HEK293 (cell line): Measurements from ENCODE around the gene TOR3A.

Experiments
- CTCF ChIA-PET: fragments of 350-600 bp; formaldehyde crosslinking; extraction: SDS; loops from one replicate; lab custom pipeline; 2021; ENCODE audit warnings: antibody characterized with exemption; lab: Yijun Ruan, JAX
- POLR2A ChIA-PET: fragments of 300-600 bp; formaldehyde crosslinking; extraction: SDS; loops from one replicate; lab custom pipeline; 2020; ENCODE audit warnings: antibody characterized with exemption, inconsistent platforms; lab: Yijun Ruan, JAX
- H3K27ac ChIP-seq: fragments of 200-500 bp; sonication (Bioruptor generic); 2 replicates; pipeline ENCODE4 v1.5.1; 2014; ENCODE audit warnings: low read depth, low read length, control low read depth, inconsistent platforms; ENCODE audit errors: extremely low read depth
- H3K36me3 ChIP-seq, 2 experiments: fragments of 200-500 bp in 1 of 2; sonication (Bioruptor generic) in 1 of 2; 1 replicate in 1 of 2; 2 replicates in 1 of 2; pipeline ENCODE4 v1.5.1; 2014 to 2017; ENCODE audit warnings: inconsistent platforms in 2 of 2, low read length in 2 of 2; ENCODE audit not compliant: control insufficient read depth in 2 of 2, insufficient read depth in 1 of 2
- H3K4me1 ChIP-seq: fragments of 200-500 bp; sonication (Bioruptor generic); 2 replicates; pipeline ENCODE4 v1.5.1; 2014; ENCODE audit warnings: mild to moderate bottlenecking, low read length, inconsistent platforms; ENCODE audit not compliant: control insufficient read depth, insufficient read depth
- H3K4me3 ChIP-seq: 2 replicates; pipeline ENCODE4 v1.5.1; 2011; ENCODE audit warnings: low read depth, mild to moderate bottlenecking, control low read depth, low read length, moderate library complexity
- H3K9me3 ChIP-seq: fragments of 200-500 bp; sonication (Bioruptor generic); 2 replicates; pipeline ENCODE4 v1.5.1; 2014; ENCODE audit warnings: low read depth, low read length, inconsistent platforms; ENCODE audit not compliant: control insufficient read depth, insufficient read depth
- HOXC10 ChIP-seq: sonication (generic); formaldehyde crosslinking; IDR thresholded peaks from 2 replicates; pipeline ENCODE4 v1.8.1; 2023; ENCODE audit warnings: mild to moderate bottlenecking, missing genetic modification reagents
- MZF1 ChIP-seq: fragments of 450-650 bp; formaldehyde crosslinking; IDR thresholded peaks from 2 replicates; pipeline ENCODE4 v1.5.1; 2017; ENCODE audit warnings: missing biosample characterization, missing genetic modification characterization, borderline replicate concordance
- PRDM1 ChIP-seq: fragments of 450-650 bp; formaldehyde crosslinking; IDR thresholded peaks from 2 replicates; pipeline ENCODE4; 2016; ENCODE audit warnings: missing biosample characterization, missing genetic modification characterization
- SP7 ChIP-seq: fragments of 450-650 bp; formaldehyde crosslinking; IDR thresholded peaks from 2 replicates; pipeline ENCODE4 v1.5.1; 2016; ENCODE audit warnings: missing biosample characterization, missing genetic modification characterization
- TCF7L2 ChIP-seq: IDR thresholded peaks from 2 replicates; pipeline ENCODE4 v1.6.1; 2011; ENCODE audit warnings: low read depth, mild to moderate bottlenecking, inconsistent platforms, low read length, moderate library complexity, borderline replicate concordance
- ZBTB7A ChIP-seq: fragments of 450-650 bp; formaldehyde crosslinking; IDR thresholded peaks from 2 replicates; pipeline ENCODE4 v1.5.1; 2016; ENCODE audit warnings: low read depth, missing biosample characterization, missing genetic modification characterization
- ZFP3 ChIP-seq: fragments of 450-650 bp; formaldehyde crosslinking; IDR thresholded peaks from 2 replicates; pipeline ENCODE4 v1.5.1; 2016; ENCODE audit warnings: low read depth, missing biosample characterization, missing genetic modification characterization
- ZFP37 ChIP-seq: fragments of 450-650 bp; formaldehyde crosslinking; IDR thresholded peaks from 2 replicates; pipeline ENCODE4 v1.5.1; 2016; ENCODE audit warnings: missing biosample characterization, missing genetic modification characterization
- ZIC2 ChIP-seq: fragments of 450-650 bp; formaldehyde crosslinking; IDR thresholded peaks from 2 replicates; pipeline ENCODE4 v1.5.1; 2016; ENCODE audit warnings: missing biosample characterization, missing genetic modification characterization
- ZNF140 ChIP-seq: fragments of 450-650 bp; formaldehyde crosslinking; IDR thresholded peaks from 2 replicates; pipeline ENCODE4 v1.5.1; 2016; ENCODE audit warnings: missing biosample characterization, missing genetic modification characterization
- ZNF37A ChIP-seq: fragments of 450-650 bp; IDR thresholded peaks from 2 replicates; pipeline ENCODE4 v1.5.1; 2018; ENCODE audit warnings: missing biosample characterization, missing genetic modification characterization
- ZNF423 ChIP-seq: fragments of 450-650 bp; formaldehyde crosslinking; IDR thresholded peaks from 2 replicates; pipeline ENCODE4 v1.5.1; 2016; ENCODE audit warnings: missing biosample characterization, missing genetic modification characterization
- ZNF501 ChIP-seq: fragments of 450-650 bp; formaldehyde crosslinking; IDR thresholded peaks from 2 replicates; pipeline ENCODE4 v1.5.1; 2016; ENCODE audit warnings: missing biosample characterization, missing genetic modification characterization
- ZNF510 ChIP-seq: fragments of 450-650 bp; formaldehyde crosslinking; IDR thresholded peaks from 2 replicates; pipeline ENCODE4 v1.5.1; 2018; ENCODE audit warnings: mild to moderate bottlenecking, missing genetic modification characterization, missing biosample characterization; ENCODE audit not compliant: insufficient replicate concordance
- ZNF544 ChIP-seq: fragments of 450-650 bp; formaldehyde crosslinking; IDR thresholded peaks from 2 replicates; pipeline ENCODE4 v1.5.0; 2017; ENCODE audit warnings: missing biosample characterization, missing genetic modification characterization
- ZNF555 ChIP-seq: fragments of 450-650 bp; formaldehyde crosslinking; conservative IDR thresholded peaks from 2 replicates; pipeline ENCODE4 v1.5.1; 2017; ENCODE audit warnings: missing biosample characterization, mild to moderate bottlenecking, missing genetic modification characterization, inconsistent platforms
- ZNF558 ChIP-seq: fragments of 450-650 bp; formaldehyde crosslinking; IDR thresholded peaks from 2 replicates; pipeline ENCODE4 v1.5.1; 2016; ENCODE audit warnings: missing biosample characterization, missing genetic modification characterization
- ZNF600 ChIP-seq: fragments of 450-650 bp; formaldehyde crosslinking; IDR thresholded peaks from 2 replicates; pipeline ENCODE4 v1.5.1; 2016; ENCODE audit warnings: missing biosample characterization, missing genetic modification characterization
- ZNF768 ChIP-seq: fragments of 450-650 bp; formaldehyde crosslinking; IDR thresholded peaks from 2 replicates; pipeline ENCODE4 v1.5.1; 2018; ENCODE audit warnings: missing biosample characterization, mild to moderate bottlenecking, missing genetic modification characterization
- ZNF791 ChIP-seq: fragments of 450-650 bp; formaldehyde crosslinking; IDR thresholded peaks from 2 replicates; pipeline ENCODE4 v1.5.1; 2016; ENCODE audit warnings: missing biosample characterization, missing genetic modification characterization
- ZNF837 ChIP-seq: fragments of 450-650 bp; formaldehyde crosslinking; IDR thresholded peaks from 2 replicates; pipeline ENCODE4 v1.5.1; 2016; ENCODE audit warnings: missing biosample characterization, missing genetic modification characterization
- ZSCAN30 ChIP-seq: fragments of 450-650 bp; IDR thresholded peaks from 2 replicates; pipeline ENCODE4 v1.5.1; 2018; ENCODE audit warnings: missing biosample characterization, mild to moderate bottlenecking, missing genetic modification characterization, moderate library complexity
- TF ChIP-seq, protein P1 (sequence below): fragments of 450-650 bp; formaldehyde crosslinking; IDR thresholded peaks from 2 replicates; pipeline ENCODE4 v1.5.1; 2017; ENCODE audit warnings: missing biosample characterization, missing genetic modification characterization
- TF ChIP-seq, protein P2 (sequence below): fragments of 450-650 bp; IDR thresholded peaks from 2 replicates; pipeline ENCODE4 v1.5.1; 2018; ENCODE audit warnings: missing biosample characterization, mild to moderate bottlenecking, missing genetic modification characterization
- TF ChIP-seq, protein P3 (sequence below): fragments of 450-650 bp; formaldehyde crosslinking; IDR thresholded peaks from 2 replicates; pipeline ENCODE4 v1.5.1; 2016; ENCODE audit warnings: missing biosample characterization, missing genetic modification characterization
- TF ChIP-seq, protein P4 (sequence below): fragments of 450-650 bp; formaldehyde crosslinking; IDR thresholded peaks from 2 replicates; pipeline ENCODE4 v1.5.1; 2016; ENCODE audit warnings: missing biosample characterization, missing genetic modification characterization

Gene TOR3A

DNA sequence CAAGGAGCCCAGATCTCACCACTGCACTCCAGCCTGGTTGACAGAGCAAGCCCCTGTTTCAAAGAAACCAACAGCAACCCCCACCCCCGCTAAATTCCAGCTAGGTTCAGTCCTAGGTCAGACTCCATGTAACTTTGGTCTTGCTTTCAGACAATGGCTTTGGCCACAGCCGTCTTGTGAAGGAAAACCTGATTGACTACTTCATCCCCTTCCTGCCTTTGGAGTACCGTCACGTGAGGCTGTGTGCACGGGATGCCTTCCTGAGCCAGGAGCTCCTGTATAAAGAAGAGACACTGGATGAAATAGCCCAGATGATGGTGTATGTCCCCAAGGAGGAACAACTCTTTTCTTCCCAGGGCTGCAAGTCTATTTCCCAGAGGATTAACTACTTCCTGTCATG lies 12.9 kb downstream of the TOR3A start:
- no peak overlapping the region for H3K4me3 ChIP-seq
- H3K36me3 ChIP-seq = peaks cover 7 to 82% of the 10 kb centered on the region in 2 experiments
- ChIA-PET POLR2A (no interaction called here), CTCF (interaction anchor here (0.6 kb wide), 1 partner anchor 275 kb away, joined by 3 read pairs; no protein-coding TSS in a partner anchor)
- no peaks in the 10 kb centered on the region for H3K4me1 ChIP-seq
- TF ChIP-seq, protein P1, sequence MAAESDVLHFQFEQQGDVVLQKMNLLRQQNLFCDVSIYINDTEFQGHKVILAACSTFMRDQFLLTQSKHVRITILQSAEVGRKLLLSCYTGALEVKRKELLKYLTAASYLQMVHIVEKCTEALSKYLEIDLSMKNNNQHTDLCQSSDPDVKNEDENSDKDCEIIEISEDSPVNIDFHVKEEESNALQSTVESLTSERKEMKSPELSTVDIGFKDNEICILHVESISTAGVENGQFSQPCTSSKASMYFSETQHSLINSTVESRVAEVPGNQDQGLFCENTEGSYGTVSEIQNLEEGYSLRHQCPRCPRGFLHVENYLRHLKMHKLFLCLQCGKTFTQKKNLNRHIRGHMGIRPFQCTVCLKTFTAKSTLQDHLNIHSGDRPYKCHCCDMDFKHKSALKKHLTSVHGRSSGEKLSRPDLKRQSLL (tag by site-specific recombination) = no peak
- no peak for TF ChIP-seq PRDM1 (tag by site-specific recombination)
- no peak for TF ChIP-seq ZNF768 (tag by site-specific recombination)
- no peak for TF ChIP-seq ZSCAN30 (tag by site-specific recombination)
- no peak for TF ChIP-seq ZNF140 (tag by site-specific recombination)
- TF ChIP-seq SP7 (tag by site-specific recombination) = no peak
- TF ChIP-seq TCF7L2 = no peak
- H3K9me3 ChIP-seq = no peaks in the 10 kb centered on the region
- H3K27ac ChIP-seq = no peak overlapping the region

DNA sequence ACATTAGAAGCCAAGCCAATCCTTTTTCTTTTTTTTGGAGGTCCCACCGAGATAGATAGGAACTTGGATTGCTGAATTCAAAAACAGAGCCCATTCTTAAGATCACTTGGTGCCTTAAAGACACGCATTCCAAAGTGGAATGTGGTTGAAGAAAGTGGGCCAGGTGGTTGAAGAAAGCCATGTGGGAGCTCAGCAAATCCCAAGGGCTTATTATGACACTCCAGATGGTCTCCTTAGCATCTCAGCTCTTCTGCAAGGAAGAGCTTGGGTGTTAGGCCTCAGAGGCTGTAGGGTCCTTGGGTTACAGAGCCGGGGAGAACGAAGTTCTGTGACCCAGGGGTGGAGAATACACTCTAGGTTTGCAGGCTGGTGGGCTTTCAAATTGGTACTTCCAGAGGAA lies 13.5 kb downstream of the TOR3A start:
- no peak overlapping the region for H3K27ac ChIP-seq
- POLR2A ChIA-PET = no interaction called here

DNA sequence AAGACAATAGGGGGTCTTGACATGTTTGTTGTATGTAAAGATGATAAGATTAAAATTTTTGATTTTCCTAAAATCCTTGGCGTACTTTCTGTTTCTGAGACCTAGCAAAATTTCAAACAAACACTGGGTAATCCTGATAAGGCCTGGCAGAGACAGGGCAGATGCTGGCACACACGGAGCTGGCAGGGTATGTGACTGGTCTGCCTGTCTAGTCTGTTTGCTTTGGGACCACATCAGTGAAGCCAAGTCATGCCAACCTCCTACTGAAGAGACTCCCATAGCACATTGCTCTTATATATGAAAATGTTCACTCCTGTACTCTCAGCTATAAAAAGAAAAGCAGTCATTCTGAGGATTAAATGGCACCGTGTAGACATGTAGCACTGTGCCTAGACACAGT lies 14.1 kb downstream of the TOR3A start:
- Histone ChIP-seq H3K36me3 (peaks cover 7 to 81% of the 10 kb centered on the region in 2 experiments), H3K27ac (no peak overlapping the region), H3K4me3 (no peak overlapping the region), H3K9me3 (no peaks in the 10 kb centered on the region), H3K4me1 (no peaks in the 10 kb centered on the region)
- ChIA-PET CTCF (no interaction called here), POLR2A (no interaction called here)
- TF ChIP-seq ZNF555 = no peak
- TF ChIP-seq, protein P2, sequence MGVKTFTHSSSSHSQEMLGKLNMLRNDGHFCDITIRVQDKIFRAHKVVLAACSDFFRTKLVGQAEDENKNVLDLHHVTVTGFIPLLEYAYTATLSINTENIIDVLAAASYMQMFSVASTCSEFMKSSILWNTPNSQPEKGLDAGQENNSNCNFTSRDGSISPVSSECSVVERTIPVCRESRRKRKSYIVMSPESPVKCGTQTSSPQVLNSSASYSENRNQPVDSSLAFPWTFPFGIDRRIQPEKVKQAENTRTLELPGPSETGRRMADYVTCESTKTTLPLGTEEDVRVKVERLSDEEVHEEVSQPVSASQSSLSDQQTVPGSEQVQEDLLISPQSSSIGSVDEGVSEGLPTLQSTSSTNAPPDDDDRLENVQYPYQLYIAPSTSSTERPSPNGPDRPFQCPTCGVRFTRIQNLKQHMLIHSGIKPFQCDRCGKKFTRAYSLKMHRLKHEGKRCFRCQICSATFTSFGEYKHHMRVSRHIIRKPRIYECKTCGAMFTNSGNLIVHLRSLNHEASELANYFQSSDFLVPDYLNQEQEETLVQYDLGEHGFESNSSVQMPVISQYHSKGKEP (tag by site-specific recombination) = no peak
- TF ChIP-seq ZNF510 (tag by site-specific recombination) = no peak
- no peak for TF ChIP-seq ZNF791 (tag by site-specific recombination)
- TF ChIP-seq, protein P3, sequence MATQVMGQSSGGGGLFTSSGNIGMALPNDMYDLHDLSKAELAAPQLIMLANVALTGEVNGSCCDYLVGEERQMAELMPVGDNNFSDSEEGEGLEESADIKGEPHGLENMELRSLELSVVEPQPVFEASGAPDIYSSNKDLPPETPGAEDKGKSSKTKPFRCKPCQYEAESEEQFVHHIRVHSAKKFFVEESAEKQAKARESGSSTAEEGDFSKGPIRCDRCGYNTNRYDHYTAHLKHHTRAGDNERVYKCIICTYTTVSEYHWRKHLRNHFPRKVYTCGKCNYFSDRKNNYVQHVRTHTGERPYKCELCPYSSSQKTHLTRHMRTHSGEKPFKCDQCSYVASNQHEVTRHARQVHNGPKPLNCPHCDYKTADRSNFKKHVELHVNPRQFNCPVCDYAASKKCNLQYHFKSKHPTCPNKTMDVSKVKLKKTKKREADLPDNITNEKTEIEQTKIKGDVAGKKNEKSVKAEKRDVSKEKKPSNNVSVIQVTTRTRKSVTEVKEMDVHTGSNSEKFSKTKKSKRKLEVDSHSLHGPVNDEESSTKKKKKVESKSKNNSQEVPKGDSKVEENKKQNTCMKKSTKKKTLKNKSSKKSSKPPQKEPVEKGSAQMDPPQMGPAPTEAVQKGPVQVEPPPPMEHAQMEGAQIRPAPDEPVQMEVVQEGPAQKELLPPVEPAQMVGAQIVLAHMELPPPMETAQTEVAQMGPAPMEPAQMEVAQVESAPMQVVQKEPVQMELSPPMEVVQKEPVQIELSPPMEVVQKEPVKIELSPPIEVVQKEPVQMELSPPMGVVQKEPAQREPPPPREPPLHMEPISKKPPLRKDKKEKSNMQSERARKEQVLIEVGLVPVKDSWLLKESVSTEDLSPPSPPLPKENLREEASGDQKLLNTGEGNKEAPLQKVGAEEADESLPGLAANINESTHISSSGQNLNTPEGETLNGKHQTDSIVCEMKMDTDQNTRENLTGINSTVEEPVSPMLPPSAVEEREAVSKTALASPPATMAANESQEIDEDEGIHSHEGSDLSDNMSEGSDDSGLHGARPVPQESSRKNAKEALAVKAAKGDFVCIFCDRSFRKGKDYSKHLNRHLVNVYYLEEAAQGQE (tag by site-specific recombination) = no peak
- TF ChIP-seq ZNF600 = no peak

More for the DNA sequence above, 13.5 kb downstream of the TOR3A start:
- H3K36me3 ChIP-seq = peaks cover 7 to 81% of the 10 kb centered on the region in 2 experiments
- H3K4me3 ChIP-seq = no peak overlapping the region
- no peak for TF ChIP-seq ZNF423
- no peak for TF ChIP-seq SP7 (tag by site-specific recombination)
- TF ChIP-seq ZNF837 (tag by site-specific recombination) = no peak
- no peak for TF ChIP-seq MZF1 (tag by site-specific recombination)
- TF ChIP-seq ZFP3 = no peak
- no peak for TF ChIP-seq ZBTB7A (tag by site-specific recombination)
- no peak for TF ChIP-seq ZNF501 (tag by site-specific recombination)
- no peak for TF ChIP-seq ZFP37
- TF ChIP-seq, protein P4, sequence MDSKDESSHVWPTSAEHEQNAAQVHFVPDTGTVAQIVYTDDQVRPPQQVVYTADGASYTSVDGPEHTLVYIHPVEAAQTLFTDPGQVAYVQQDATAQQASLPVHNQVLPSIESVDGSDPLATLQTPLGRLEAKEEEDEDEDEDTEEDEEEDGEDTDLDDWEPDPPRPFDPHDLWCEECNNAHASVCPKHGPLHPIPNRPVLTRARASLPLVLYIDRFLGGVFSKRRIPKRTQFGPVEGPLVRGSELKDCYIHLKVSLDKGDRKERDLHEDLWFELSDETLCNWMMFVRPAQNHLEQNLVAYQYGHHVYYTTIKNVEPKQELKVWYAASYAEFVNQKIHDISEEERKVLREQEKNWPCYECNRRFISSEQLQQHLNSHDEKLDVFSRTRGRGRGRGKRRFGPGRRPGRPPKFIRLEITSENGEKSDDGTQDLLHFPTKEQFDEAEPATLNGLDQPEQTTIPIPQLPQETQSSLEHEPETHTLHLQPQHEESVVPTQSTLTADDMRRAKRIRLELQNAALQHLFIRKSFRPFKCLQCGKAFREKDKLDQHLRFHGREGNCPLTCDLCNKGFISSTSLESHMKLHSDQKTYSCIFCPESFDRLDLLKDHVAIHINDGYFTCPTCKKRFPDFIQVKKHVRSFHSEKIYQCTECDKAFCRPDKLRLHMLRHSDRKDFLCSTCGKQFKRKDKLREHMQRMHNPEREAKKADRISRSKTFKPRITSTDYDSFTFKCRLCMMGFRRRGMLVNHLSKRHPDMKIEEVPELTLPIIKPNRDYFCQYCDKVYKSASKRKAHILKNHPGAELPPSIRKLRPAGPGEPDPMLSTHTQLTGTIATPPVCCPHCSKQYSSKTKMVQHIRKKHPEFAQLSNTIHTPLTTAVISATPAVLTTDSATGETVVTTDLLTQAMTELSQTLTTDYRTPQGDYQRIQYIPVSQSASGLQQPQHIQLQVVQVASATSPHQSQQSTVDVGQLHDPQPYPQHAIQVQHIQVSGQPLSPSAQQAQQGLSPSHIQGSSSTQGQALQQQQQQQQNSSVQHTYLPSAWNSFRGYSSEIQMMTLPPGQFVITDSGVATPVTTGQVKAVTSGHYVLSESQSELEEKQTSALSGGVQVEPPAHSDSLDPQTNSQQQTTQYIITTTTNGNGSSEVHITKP = no peak
- no peak for TF ChIP-seq ZNF558 (tag by site-specific recombination)
- TF ChIP-seq HOXC10 = no peak
- TF ChIP-seq ZNF544 (tag by site-specific recombination) = no peak
- TF ChIP-seq ZNF37A = no peak
- no peak for TF ChIP-seq ZIC2
- H3K4me1 ChIP-seq = no peaks in the 10 kb centered on the region
- CTCF ChIA-PET = interaction anchor here (0.6 kb wide), 1 partner anchor 275 kb away, joined by 3 read pairs; no protein-coding TSS in a partner anchor
- H3K9me3 ChIP-seq = no peaks in the 10 kb centered on the region
